DMS153 treated with DMSO at 0.1 percent for 48 hours (cell line): ENCODE results near the gene NLGN1.

Experiments
- DNase-seq: peaks from one replicate; lab custom pipeline; 2025; ENCODE audit not compliant: unreplicated experiment; lab: John Stamatoyannopoulos, UW

The NLGN1 gene

GRCh38 chr3:173630849-173631248, 233.3 kb downstream of the NLGN1 start:
- no peak for DNase-seq

DNA sequence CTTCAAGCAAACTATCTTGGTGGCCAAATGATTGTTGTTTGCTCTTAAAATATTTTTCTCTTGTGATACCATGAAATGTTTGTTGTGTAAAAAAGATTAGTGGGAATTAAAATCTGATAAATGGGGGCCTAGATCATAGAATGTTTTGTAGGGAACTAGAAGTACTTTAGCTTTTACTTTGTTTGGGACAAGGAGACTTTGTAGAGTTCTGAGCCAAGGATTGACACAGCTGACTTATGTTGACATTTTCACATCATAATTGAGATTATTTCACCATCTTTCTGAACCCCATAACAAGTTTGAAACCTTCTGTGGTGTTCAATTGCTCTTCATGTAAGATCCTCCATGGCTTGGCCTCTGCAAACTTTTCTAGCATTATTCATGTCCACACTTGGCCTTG, 235.4 kb downstream of the NLGN1 start:
- DNase-seq: no peak

GRCh38 chr3:173635826-173636225, 238.3 kb downstream of the NLGN1 start:
- DNase-seq: no peak

DNA sequence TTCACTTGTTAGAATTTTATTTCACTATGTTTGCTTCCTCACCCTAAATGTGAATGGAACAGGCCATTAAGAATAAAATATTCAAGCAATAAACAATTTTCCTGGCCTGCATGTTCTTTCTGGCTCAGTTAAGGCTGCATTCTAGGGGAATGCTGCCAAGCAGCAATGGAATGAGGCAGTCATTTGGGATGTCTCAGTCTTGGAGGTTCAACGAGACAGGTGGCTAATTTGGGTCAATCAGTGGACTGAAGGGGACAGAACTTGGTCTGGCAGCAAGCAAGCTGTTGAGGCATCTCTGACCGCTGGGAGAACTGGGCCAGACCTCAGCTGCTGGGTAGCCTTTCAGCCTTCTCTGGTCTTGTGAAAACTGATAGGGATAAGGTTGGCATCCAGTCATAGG, 241.6 kb downstream of the NLGN1 start:
- DNase-seq: no peak

DNA sequence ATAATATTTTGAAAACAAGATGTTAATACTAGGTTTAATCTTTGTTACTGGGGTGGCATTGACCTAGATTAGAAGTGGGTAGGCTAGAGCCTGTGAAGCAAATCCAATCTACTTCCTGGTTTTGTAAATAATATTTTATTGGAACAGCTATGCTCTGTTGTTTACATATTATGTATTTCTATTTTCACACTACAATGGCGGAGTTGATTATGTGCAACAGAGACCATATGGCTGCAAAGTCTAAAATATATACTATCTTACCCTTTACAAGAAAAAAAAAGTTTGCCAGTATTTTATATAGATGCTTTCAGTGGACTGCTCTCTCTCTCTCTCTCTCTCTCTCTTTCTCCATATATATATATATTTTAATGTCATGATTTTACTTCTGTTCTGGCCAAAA, 244.2 kb downstream of the NLGN1 start:
- no peak for DNase-seq

GRCh38 chr3:173644086-173645082, 246.8 kb downstream of the NLGN1 start:
- DNase-seq: no peak

DNA sequence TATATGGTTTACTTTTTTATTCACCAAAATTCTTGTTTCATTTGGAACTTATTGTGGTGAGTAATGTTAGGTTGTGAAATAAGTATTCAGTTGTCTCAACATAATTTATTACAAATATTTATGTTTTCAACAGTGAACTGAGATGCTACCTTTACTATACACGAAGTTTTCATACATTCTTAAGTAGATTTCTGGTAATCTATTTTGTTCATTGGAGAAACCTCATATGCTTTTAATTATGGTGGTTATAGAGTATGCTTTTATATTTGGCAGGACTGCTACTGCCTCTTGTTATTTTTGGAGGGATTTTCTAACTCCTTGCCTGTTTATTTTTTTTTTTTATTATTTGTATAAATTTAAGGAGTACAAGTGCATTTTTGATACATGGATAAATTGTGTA, 253.1 kb downstream of the NLGN1 start:
- no peak for DNase-seq

DNA sequence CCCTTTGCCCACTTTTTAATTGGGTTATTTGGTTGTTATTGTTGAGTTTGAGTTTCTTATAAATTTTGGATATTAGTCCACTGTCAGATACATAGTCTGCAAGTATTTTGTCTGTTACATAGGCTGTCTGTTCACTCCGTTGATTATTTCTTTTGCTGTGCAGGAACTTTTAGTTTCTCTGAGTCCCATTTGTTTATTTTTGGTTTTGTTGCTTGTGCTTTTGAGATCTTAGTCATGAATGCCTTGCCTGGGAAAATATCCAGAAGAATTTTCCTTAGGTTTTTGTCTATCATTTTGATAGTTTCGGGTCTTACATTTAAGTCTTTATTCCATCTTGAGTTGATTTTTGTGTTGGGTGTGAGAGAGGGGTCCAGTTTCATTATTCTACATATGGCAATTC, 254.5 kb downstream of the NLGN1 start:
- DNase-seq: no peak

DNA sequence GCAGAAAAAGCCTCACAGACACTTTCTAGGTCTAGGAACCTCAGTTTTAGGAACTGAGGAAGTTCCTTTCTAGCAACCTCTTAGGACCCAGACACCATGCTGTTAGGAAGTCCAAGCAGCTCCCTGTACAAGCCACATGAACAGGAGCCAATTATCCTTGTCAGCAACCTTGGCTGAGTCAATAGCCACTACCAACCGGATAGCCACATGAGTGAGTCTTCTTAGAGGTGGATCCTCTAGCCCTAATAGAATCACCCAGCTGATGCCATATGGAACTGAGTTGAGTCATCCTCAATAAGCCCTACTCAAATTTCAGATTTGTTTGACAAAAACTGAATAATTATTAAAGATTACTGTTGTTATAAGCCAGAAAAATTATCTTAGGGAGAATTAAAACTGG, 256.2 kb downstream of the NLGN1 start:
- no peak for DNase-seq

GRCh38 chr3:173659972-173660371, 262.4 kb downstream of the NLGN1 start:
- no peak for DNase-seq

GRCh38 chr3:173660645-173661299, 263.2 kb downstream of the NLGN1 start:
- no peak for DNase-seq

- DNase-seq: no peak
Measured at GRCh38 chr3:173663696-173664111, 266.2 kb downstream of the NLGN1 start.

- DNase-seq: no peak
Measured at GRCh38 chr3:173676094-173676493, 278.6 kb downstream of the NLGN1 start.

GRCh38 chr3:173681188-173681678, 283.7 kb downstream of the NLGN1 start:
- DNase-seq: no peak

DNA sequence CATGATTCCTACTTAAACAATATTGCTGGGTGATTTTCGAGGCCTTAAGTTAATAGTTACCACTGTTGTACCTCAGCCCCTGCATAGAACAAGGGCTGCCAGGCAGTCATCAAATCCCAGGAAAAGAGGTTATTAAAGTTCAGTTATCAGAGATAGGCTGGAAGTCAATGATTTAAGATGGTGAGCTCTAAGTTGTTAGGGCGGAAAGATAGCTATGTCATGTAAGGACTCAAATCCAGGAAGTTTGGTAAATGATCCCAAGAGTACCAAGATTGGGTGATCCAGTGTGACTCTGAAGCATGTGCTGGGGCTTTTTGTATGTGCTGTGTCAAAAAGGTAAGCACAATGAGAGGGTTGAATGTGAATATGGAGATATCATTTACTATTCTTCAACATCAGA, 287.9 kb downstream of the NLGN1 start:
- no peak for DNase-seq

DNA sequence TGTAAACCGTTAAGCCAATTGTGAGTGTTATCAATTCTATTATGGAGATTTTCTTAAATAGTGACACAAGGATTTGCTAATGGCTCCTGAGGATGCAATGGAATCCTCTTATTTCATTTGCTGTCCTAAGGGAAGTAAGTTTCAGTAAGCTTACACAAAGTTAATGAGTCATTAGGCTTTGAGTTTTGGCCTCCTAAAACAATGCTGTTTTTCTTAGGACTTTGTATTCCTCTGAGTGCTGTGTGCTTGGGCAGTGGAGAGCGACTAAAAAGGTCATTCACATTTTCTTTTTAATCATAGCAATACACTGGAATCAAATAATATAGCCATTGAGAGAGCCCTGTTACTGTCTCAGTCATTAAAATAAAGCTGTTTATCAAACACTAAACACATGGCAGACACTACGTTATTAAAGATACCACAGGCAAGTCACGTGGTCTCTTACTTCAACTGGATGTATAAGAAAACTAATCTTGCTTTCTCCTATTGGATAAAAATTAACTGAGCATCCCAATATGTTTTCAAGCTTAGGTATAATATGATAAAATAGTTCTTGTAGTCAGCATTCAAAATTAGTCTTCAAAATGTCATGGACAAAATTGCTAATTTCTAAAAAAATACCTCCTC, 290.8 kb downstream of the NLGN1 start:
- no peak for DNase-seq

DNA sequence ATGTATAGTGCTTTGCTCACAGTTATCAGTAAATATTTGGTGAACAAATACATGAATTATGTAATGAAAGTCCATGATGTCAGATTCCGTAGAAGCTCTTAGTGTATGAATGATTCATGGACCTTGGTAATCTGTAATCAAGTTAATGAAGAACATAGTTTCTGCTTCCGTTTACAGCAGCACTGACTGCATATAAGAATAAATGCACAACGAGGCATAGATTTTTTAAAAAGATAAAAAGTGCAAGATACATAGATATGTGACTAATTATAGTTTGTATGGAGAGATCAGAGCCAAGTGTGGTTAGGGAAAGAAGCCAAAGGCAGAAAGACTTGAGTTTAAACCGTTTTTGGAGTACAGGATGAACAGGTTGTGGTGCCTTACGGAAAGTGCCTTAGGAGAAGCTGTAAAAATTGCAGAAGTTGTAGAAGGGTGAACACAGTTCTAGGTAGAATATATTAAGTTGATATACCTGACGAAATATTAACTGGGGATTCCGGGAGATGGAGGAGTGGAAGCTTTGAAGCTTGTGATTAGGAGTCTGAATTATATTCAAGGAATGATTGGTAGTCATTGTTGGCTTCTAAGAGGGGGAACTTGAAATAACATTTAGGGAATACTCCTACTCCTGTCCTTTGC, 293.1 kb downstream of the NLGN1 start:
- DNase-seq: no peak

GRCh38 chr3:173699353-173699752, 301.8 kb downstream of the NLGN1 start:
- no peak for DNase-seq

GRCh38 chr3:173700336-173700735, 302.8 kb downstream of the NLGN1 start:
- DNase-seq: no peak

DNA sequence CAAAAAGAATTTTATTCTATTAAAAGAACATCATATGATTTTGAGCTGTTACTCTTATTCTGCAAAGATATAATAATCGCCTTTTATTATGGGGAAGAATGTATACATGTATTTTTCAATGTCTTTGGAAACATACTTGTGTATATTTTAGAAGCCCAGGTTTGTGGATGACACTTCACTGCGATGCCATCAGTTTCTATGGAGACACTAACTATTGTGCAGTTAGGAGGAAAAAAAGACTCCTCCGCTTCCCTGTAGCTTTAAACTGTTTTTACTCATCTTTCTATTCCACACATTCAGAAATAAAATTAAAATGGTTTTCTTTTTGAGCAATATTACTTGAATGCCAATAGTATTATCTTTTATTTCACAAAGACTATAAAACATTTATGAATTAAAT, 305.0 kb downstream of the NLGN1 start:
- DNase-seq: no peak

- DNase-seq: peak; percentile 94
Measured at GRCh38 chr3:173703771-173704170, 306.2 kb downstream of the NLGN1 start.
